Measurements from ENCODE around the gene LSM7.

- no peak for TF ChIP-seq POLR2A (IDR thresholded peaks at IDR 0.05; ENCODE audit: low read length)
- TF ChIP-seq GATA1 (IDR thresholded peaks at IDR 0.05; ENCODE audit: low read depth, low read length) = no peak
These were observed 40.0 kb downstream of the LSM7 start for GRCh38 chr19:2288338-2288817.

Measured in erythroblast (primary cell).